ENCODE data around the gene APOL6. TPM values are rescaled to one million over a fixed set of nuclear protein-coding genes. Genes with fewer than 3 reads are reported as not detected.

Gene APOL6
- total and polyA plus RNA-seq, 2 donors (not counting 1 experiment from before 2014, with no cell fraction given), result 18.7 to 58.3 TPM

DNA sequence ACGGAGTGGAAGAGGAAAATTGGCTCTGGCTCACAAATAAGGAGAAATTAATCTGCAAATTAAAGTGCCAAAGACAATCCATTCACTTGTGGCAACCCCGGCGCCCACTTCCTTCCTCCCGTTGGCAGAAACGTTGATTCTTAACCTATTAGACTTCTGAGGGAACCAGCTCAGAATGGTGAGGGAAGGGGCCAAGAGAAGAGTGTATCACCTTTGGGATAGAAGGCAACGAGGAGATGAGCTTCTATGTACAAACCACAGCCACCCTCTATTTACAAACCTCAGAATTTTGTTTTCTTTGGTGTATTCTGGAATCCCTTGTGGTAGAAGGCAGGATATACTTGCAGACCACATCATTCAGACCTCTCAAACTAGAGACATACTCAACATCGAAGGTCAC lies 32.2 kb upstream of the APOL6 start:
- Histone ChIP-seq H2AFZ (ENCODE audit: low read length) (no peak overlapping the region), H3K27ac (ENCODE audit: insufficient read depth, low read length) (no peak overlapping the region), H3K9me3 (ENCODE audit: control insufficient read depth, insufficient read depth, low read depth, low read length) (no peaks in the 10 kb centered on the region), H3K36me3 (ENCODE audit: control insufficient read depth, insufficient read depth, low read length) (no peaks in the 10 kb centered on the region), H3K79me2 (ENCODE audit: control insufficient read depth, insufficient read depth, low read length) (no peaks in the 10 kb centered on the region), H3K4me2 (ENCODE audit: extremely low read depth, insufficient read depth, low read length) (no peak overlapping the region), H3K27me3 (ENCODE audit: control insufficient read depth, insufficient read depth, low read length) (peaks cover 3% of the 10 kb centered on the region), H3K9ac (ENCODE audit: insufficient read depth, low read length) (no peak overlapping the region), H4K20me1 (ENCODE audit: control insufficient read depth, extremely low read depth, insufficient read depth, low read length) (no peaks in the 10 kb centered on the region), H3K4me1 (ENCODE audit: control insufficient read depth, extremely low read depth, insufficient read depth, low read length) (no peaks in the 10 kb centered on the region), H3K4me3 (replicated peaks in 1 of 4; ENCODE audit: control extremely low read depth in 1 of 4, insufficient read depth in 1 of 4, low read depth in 3 of 4, low read length in 4 of 4) (no peak overlapping the region)
- no peak for TF ChIP-seq EZH2 (IDR thresholded peaks at IDR 0.05; ENCODE audit: low read length, missing control alignments)
- TF ChIP-seq, protein P1, sequence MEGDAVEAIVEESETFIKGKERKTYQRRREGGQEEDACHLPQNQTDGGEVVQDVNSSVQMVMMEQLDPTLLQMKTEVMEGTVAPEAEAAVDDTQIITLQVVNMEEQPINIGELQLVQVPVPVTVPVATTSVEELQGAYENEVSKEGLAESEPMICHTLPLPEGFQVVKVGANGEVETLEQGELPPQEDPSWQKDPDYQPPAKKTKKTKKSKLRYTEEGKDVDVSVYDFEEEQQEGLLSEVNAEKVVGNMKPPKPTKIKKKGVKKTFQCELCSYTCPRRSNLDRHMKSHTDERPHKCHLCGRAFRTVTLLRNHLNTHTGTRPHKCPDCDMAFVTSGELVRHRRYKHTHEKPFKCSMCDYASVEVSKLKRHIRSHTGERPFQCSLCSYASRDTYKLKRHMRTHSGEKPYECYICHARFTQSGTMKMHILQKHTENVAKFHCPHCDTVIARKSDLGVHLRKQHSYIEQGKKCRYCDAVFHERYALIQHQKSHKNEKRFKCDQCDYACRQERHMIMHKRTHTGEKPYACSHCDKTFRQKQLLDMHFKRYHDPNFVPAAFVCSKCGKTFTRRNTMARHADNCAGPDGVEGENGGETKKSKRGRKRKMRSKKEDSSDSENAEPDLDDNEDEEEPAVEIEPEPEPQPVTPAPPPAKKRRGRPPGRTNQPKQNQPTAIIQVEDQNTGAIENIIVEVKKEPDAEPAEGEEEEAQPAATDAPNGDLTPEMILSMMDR (conservative IDR thresholded peaks at IDR 0.05 in 1 of 2, IDR thresholded peaks at IDR 0.05 in 1 of 2; ENCODE audit: low read depth in 1 of 2, low read length in 2 of 2), result no peak
- no peak for DNase-seq (ENCODE audit: low read depth in 2 of 2)

DNA sequence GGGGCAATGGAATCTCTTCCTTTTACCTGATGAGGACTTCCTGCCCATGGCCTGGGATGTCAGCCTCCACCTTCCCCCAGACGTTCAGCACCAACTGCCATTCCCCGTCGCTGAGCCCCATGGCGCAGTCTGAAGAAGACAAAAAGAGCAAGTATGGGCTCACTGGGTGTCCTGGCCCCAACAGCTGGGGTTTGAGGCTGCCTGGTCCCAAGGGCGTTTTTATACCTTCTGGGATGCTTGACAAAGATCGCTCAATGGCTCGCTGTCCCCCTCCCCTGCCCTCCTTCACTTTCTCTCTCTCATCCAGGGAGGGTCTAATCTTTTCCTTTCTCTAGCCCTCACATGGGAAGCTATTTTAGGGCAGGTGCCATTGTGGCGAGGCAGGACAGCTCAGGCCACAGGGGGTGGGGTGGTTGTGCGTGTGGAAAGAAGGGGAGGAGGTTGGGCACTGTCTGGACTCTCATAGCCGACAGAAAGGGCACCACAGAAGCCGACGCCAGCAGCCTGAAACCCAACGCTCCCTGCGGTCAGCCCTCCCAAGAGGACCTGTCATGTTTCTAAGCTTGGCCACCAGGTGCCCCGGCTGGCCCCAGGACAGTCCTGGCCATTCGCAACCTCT lies 31.0 kb upstream of the APOL6 start, which contains the start of gene MB:
TSS of gene MB (minus strand) at position 193 of the 619 bp plus-strand sequence. CDS start at position 121, 72 bp downstream.
- Histone ChIP-seq H3K4me1 (ENCODE audit: control insufficient read depth, extremely low read depth, insufficient read depth, low read length) (peaks cover 2% of the 10 kb centered on the region), H3K79me2 (ENCODE audit: control insufficient read depth, insufficient read depth, low read length) (no peaks in the 10 kb centered on the region), H3K9me3 (ENCODE audit: control insufficient read depth, insufficient read depth, low read depth, low read length) (no peaks in the 10 kb centered on the region), H3K4me2 (ENCODE audit: extremely low read depth, insufficient read depth, low read length) (no peak within 1 kb of the TSS), H3K9ac (ENCODE audit: insufficient read depth, low read length) (no peak within 1 kb of the TSS), H3K4me3 (replicated peaks in 1 of 4; ENCODE audit: control extremely low read depth in 1 of 4, insufficient read depth in 1 of 4, low read depth in 3 of 4, low read length in 4 of 4) (no peak within 1 kb of the TSS), H4K20me1 (ENCODE audit: control insufficient read depth, extremely low read depth, insufficient read depth, low read length) (no peaks in the 10 kb centered on the region), H3K27ac (ENCODE audit: insufficient read depth, low read length) (no peak within 1 kb of the TSS), H3K36me3 (ENCODE audit: control insufficient read depth, insufficient read depth, low read length) (no peaks in the 10 kb centered on the region), H3K27me3 (ENCODE audit: control insufficient read depth, insufficient read depth, low read length) (peaks cover 3% of the 10 kb centered on the region), H2AFZ (ENCODE audit: low read length) (no peak within 1 kb of the TSS)
- DNase-seq (ENCODE audit: low read depth in 2 of 2), result no peak
- TF ChIP-seq, protein P1 (conservative IDR thresholded peaks at IDR 0.05 in 1 of 2, IDR thresholded peaks at IDR 0.05 in 1 of 2; ENCODE audit: low read depth in 1 of 2, low read length in 2 of 2), result no peak
- no peak for TF ChIP-seq EZH2 (IDR thresholded peaks at IDR 0.05; ENCODE audit: low read length, missing control alignments)

DNA sequence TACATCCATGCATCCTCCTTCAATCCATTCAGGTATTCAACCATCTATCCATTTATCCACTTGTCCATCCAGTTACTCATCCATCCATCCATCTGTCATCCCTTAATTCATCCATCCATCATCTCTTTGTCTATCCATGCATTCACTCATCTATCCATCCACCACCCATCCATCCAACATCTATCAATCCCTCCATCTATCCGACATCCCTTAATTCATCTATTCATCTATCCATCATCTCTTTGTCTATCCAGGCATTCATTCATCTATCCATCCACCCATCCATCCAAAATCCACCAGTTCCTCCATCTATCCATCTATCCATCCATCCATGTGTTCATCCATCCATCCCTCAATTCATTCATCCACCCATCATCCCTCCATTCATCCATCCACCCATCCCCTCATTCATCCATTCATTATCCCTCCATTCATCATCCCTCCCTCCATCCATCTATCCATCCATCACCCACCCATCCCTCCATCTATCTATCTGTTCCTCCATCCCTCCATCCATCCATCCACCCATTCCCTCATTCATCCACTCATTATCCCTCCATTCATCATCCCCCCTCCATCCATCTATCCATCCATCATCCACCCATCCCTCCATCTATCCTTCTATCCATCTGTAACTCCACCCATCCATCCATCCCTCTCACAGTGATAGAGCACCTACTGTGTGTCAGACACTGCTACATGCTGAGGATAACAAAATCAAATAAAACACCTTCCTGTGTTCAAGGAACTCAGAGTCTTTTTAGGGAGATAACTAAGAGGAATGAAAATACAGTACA lies 29.6 kb upstream of the APOL6 start:
- H4K20me1 ChIP-seq (ENCODE audit: control insufficient read depth, extremely low read depth, insufficient read depth, low read length), result no peaks in the 10 kb centered on the region
- TF ChIP-seq EZH2 (IDR thresholded peaks at IDR 0.05; ENCODE audit: low read length, missing control alignments), result no peak
- TF ChIP-seq, protein P1 (conservative IDR thresholded peaks at IDR 0.05 in 1 of 2, IDR thresholded peaks at IDR 0.05 in 1 of 2; ENCODE audit: low read depth in 1 of 2, low read length in 2 of 2), result no peak
- H3K9me3 ChIP-seq (ENCODE audit: control insufficient read depth, insufficient read depth, low read depth, low read length), result no peaks in the 10 kb centered on the region
- H3K4me1 ChIP-seq (ENCODE audit: control insufficient read depth, extremely low read depth, insufficient read depth, low read length), result peaks cover 2% of the 10 kb centered on the region
- no peak overlapping the region for H3K9ac ChIP-seq (ENCODE audit: insufficient read depth, low read length)
- no peak overlapping the region for H2AFZ ChIP-seq (ENCODE audit: low read length)
- H3K79me2 ChIP-seq (ENCODE audit: control insufficient read depth, insufficient read depth, low read length), result no peaks in the 10 kb centered on the region
- H3K27ac ChIP-seq (ENCODE audit: insufficient read depth, low read length), result no peak overlapping the region
- DNase-seq (ENCODE audit: low read depth in 2 of 2), result no peak
- no peak overlapping the region for H3K4me2 ChIP-seq (ENCODE audit: extremely low read depth, insufficient read depth, low read length)
- peaks cover 3% of the 10 kb centered on the region for H3K27me3 ChIP-seq (ENCODE audit: control insufficient read depth, insufficient read depth, low read length)
- H3K36me3 ChIP-seq (ENCODE audit: control insufficient read depth, insufficient read depth, low read length), result no peaks in the 10 kb centered on the region
- H3K4me3 ChIP-seq (replicated peaks in 1 of 4; ENCODE audit: control extremely low read depth in 1 of 4, insufficient read depth in 1 of 4, low read depth in 3 of 4, low read length in 4 of 4), result no peak overlapping the region

All from fibroblast of lung (primary cell).